ENCODE data around the gene RAPGEF1. TPM values are rescaled to one million over a fixed set of nuclear protein-coding genes. Genes with fewer than 3 reads are reported as not detected.

The RAPGEF1 gene
- total RNA-seq, 1 experiment from 2014 or later, result 6.1 TPM

GRCh38 chr9:131774636-131775035 lies 34.8 kb upstream of the RAPGEF1 start:
- Histone ChIP-seq H3K9ac (ENCODE audit: low read length) (no peak overlapping the region), H3K36me3 (ENCODE audit: insufficient read depth, low read length) (no peaks in the 10 kb centered on the region), H3K27ac (ENCODE audit: low read length) (no peak overlapping the region), H3K9me2 (replicated peaks; ENCODE audit: insufficient read depth, low read length) (no peaks in the 10 kb centered on the region), H3K9me3 (ENCODE audit: low read length) (no peaks in the 10 kb centered on the region), H3K4me3 (ENCODE audit: low read length) (no peak overlapping the region), H3K4me2 (ENCODE audit: low read depth, low read length, poor library complexity, severe bottlenecking) (no peak overlapping the region), H3K27me3 (ENCODE audit: low read length) (no peaks in the 10 kb centered on the region), H3K4me1 (ENCODE audit: low read length) (no peaks in the 10 kb centered on the region), H3K79me2 (ENCODE audit: low read length) (no peaks in the 10 kb centered on the region), H4K20me1 (ENCODE audit: insufficient read depth, low read depth, low read length) (no peaks in the 10 kb centered on the region), H2AFZ (ENCODE audit: low read length) (no peak overlapping the region)
- no peak for DNase-seq

GRCh38 chr9:131773911-131774379 lies 34.1 kb upstream of the RAPGEF1 start:
- peak; percentile 73 for DNase-seq

GRCh38 chr9:131772940-131773339 lies 33.1 kb upstream of the RAPGEF1 start:
- Histone ChIP-seq H3K9me2 (replicated peaks; ENCODE audit: insufficient read depth, low read length) (no peaks in the 10 kb centered on the region), H3K9ac (ENCODE audit: low read length) (no peak overlapping the region), H3K4me3 (ENCODE audit: low read length) (no peak overlapping the region), H3K9me3 (ENCODE audit: low read length) (no peaks in the 10 kb centered on the region), H3K4me2 (ENCODE audit: low read depth, low read length, poor library complexity, severe bottlenecking) (no peak overlapping the region), H3K79me2 (ENCODE audit: low read length) (no peaks in the 10 kb centered on the region), H3K36me3 (ENCODE audit: insufficient read depth, low read length) (no peaks in the 10 kb centered on the region), H2AFZ (ENCODE audit: low read length) (no peak overlapping the region), H4K20me1 (ENCODE audit: insufficient read depth, low read depth, low read length) (no peaks in the 10 kb centered on the region), H3K27ac (ENCODE audit: low read length) (no peak overlapping the region), H3K27me3 (ENCODE audit: low read length) (no peaks in the 10 kb centered on the region), H3K4me1 (ENCODE audit: low read length) (no peaks in the 10 kb centered on the region)
- DNase-seq, result no peak

More at GRCh38 chr9:131773911-131774379, 34.1 kb upstream of the RAPGEF1 start:
- Histone ChIP-seq H3K4me3 (ENCODE audit: low read length) (no peak overlapping the region), H3K9ac (ENCODE audit: low read length) (no peak overlapping the region), H3K9me3 (ENCODE audit: low read length) (no peaks in the 10 kb centered on the region), H4K20me1 (ENCODE audit: insufficient read depth, low read depth, low read length) (no peaks in the 10 kb centered on the region), H3K4me1 (ENCODE audit: low read length) (no peaks in the 10 kb centered on the region), H3K9me2 (replicated peaks; ENCODE audit: insufficient read depth, low read length) (no peaks in the 10 kb centered on the region), H3K27me3 (ENCODE audit: low read length) (no peaks in the 10 kb centered on the region), H3K4me2 (ENCODE audit: low read depth, low read length, poor library complexity, severe bottlenecking) (no peak overlapping the region), H2AFZ (ENCODE audit: low read length) (no peak overlapping the region), H3K79me2 (ENCODE audit: low read length) (no peaks in the 10 kb centered on the region), H3K27ac (ENCODE audit: low read length) (no peak overlapping the region), H3K36me3 (ENCODE audit: insufficient read depth, low read length) (no peaks in the 10 kb centered on the region)

- H3K79me2 ChIP-seq (ENCODE audit: low read length), result no peaks in the 10 kb centered on the region
- H2AFZ ChIP-seq (ENCODE audit: low read length), result no peak overlapping the region
- no peaks in the 10 kb centered on the region for H3K9me2 ChIP-seq (replicated peaks; ENCODE audit: insufficient read depth, low read length)
- no peaks in the 10 kb centered on the region for H3K36me3 ChIP-seq (ENCODE audit: insufficient read depth, low read length)
- H3K27me3 ChIP-seq (ENCODE audit: low read length), result no peaks in the 10 kb centered on the region
- H3K4me2 ChIP-seq (ENCODE audit: low read depth, low read length, poor library complexity, severe bottlenecking), result no peak overlapping the region
- H3K9me3 ChIP-seq (ENCODE audit: low read length), result no peaks in the 10 kb centered on the region
- H3K4me3 ChIP-seq (ENCODE audit: low read length), result no peak overlapping the region
- no peak overlapping the region for H3K27ac ChIP-seq (ENCODE audit: low read length)
- H3K9ac ChIP-seq (ENCODE audit: low read length), result no peak overlapping the region
- H4K20me1 ChIP-seq (ENCODE audit: insufficient read depth, low read depth, low read length), result no peaks in the 10 kb centered on the region
- no peak for DNase-seq
- no peaks in the 10 kb centered on the region for H3K4me1 ChIP-seq (ENCODE audit: low read length)
Measured at GRCh38 chr9:131771646-131772045, 31.8 kb upstream of the RAPGEF1 start.

GRCh38 chr9:131769361-131769760 lies 29.5 kb upstream of the RAPGEF1 start:
- Histone ChIP-seq H4K20me1 (ENCODE audit: insufficient read depth, low read depth, low read length) (no peaks in the 10 kb centered on the region), H2AFZ (ENCODE audit: low read length) (no peak overlapping the region), H3K4me1 (ENCODE audit: low read length) (no peaks in the 10 kb centered on the region), H3K9ac (ENCODE audit: low read length) (no peak overlapping the region), H3K9me3 (ENCODE audit: low read length) (no peaks in the 10 kb centered on the region), H3K4me2 (ENCODE audit: low read depth, low read length, poor library complexity, severe bottlenecking) (no peak overlapping the region), H3K27ac (ENCODE audit: low read length) (no peak overlapping the region), H3K4me3 (ENCODE audit: low read length) (no peak overlapping the region), H3K79me2 (ENCODE audit: low read length) (no peaks in the 10 kb centered on the region), H3K36me3 (ENCODE audit: insufficient read depth, low read length) (no peaks in the 10 kb centered on the region), H3K27me3 (ENCODE audit: low read length) (no peaks in the 10 kb centered on the region), H3K9me2 (replicated peaks; ENCODE audit: insufficient read depth, low read length) (no peaks in the 10 kb centered on the region)
- no peak for DNase-seq

GRCh38 chr9:131764568-131764967 lies 24.7 kb upstream of the RAPGEF1 start:
- no peaks in the 10 kb centered on the region for H3K27me3 ChIP-seq (ENCODE audit: low read length)
- no peaks in the 10 kb centered on the region for H3K9me2 ChIP-seq (replicated peaks; ENCODE audit: insufficient read depth, low read length)
- no peaks in the 10 kb centered on the region for H3K9me3 ChIP-seq (ENCODE audit: low read length)
- 0 out of 2 replicates have a peak, but pooled peaks cover 4% of the 10 kb centered on the region for H4K20me1 ChIP-seq (ENCODE audit: insufficient read depth, low read depth, low read length)
- H3K27ac ChIP-seq (ENCODE audit: low read length), result no peak overlapping the region
- H3K4me2 ChIP-seq (ENCODE audit: low read depth, low read length, poor library complexity, severe bottlenecking), result no peak overlapping the region
- no peak for DNase-seq
- H2AFZ ChIP-seq (ENCODE audit: low read length), result no peak overlapping the region
- no peak overlapping the region for H3K9ac ChIP-seq (ENCODE audit: low read length)
- no peaks in the 10 kb centered on the region for H3K79me2 ChIP-seq (ENCODE audit: low read length)
- H3K4me3 ChIP-seq (ENCODE audit: low read length), result no peak overlapping the region
- no peaks in the 10 kb centered on the region for H3K4me1 ChIP-seq (ENCODE audit: low read length)
- H3K36me3 ChIP-seq (ENCODE audit: insufficient read depth, low read length), result no peaks in the 10 kb centered on the region

- H3K9me2 ChIP-seq (replicated peaks; ENCODE audit: insufficient read depth, low read length), result no peaks in the 10 kb centered on the region
- H3K4me2 ChIP-seq (ENCODE audit: low read depth, low read length, poor library complexity, severe bottlenecking), result no peak overlapping the region
- no peaks in the 10 kb centered on the region for H3K4me1 ChIP-seq (ENCODE audit: low read length)
- H3K27me3 ChIP-seq (ENCODE audit: low read length), result no peaks in the 10 kb centered on the region
- no peaks in the 10 kb centered on the region for H3K9me3 ChIP-seq (ENCODE audit: low read length)
- H3K4me3 ChIP-seq (ENCODE audit: low read length), result no peak overlapping the region
- H4K20me1 ChIP-seq (ENCODE audit: insufficient read depth, low read depth, low read length), result 0 out of 2 replicates have a peak, but pooled peaks cover 4% of the 10 kb centered on the region
- no peak overlapping the region for H3K9ac ChIP-seq (ENCODE audit: low read length)
- H3K27ac ChIP-seq (ENCODE audit: low read length), result no peak overlapping the region
- DNase-seq, result peak; percentile 85
- H3K79me2 ChIP-seq (ENCODE audit: low read length), result no peaks in the 10 kb centered on the region
- no peaks in the 10 kb centered on the region for H3K36me3 ChIP-seq (ENCODE audit: insufficient read depth, low read length)
- H2AFZ ChIP-seq (ENCODE audit: low read length), result no peak overlapping the region
Measured at GRCh38 chr9:131762356-131762932, 22.6 kb upstream of the RAPGEF1 start.

- no peaks in the 10 kb centered on the region for H3K27me3 ChIP-seq (ENCODE audit: low read length)
- H3K4me3 ChIP-seq (ENCODE audit: low read length), result no peak overlapping the region
- no peaks in the 10 kb centered on the region for H3K36me3 ChIP-seq (ENCODE audit: insufficient read depth, low read length)
- no peak for DNase-seq
- no peak overlapping the region for H3K27ac ChIP-seq (ENCODE audit: low read length)
- H3K79me2 ChIP-seq (ENCODE audit: low read length), result no peaks in the 10 kb centered on the region
- H4K20me1 ChIP-seq (ENCODE audit: insufficient read depth, low read depth, low read length), result 0 out of 2 replicates have a peak, but pooled peaks cover 4% of the 10 kb centered on the region
- H3K4me1 ChIP-seq (ENCODE audit: low read length), result no peaks in the 10 kb centered on the region
- H3K9me2 ChIP-seq (replicated peaks; ENCODE audit: insufficient read depth, low read length), result no peaks in the 10 kb centered on the region
- no peak overlapping the region for H3K4me2 ChIP-seq (ENCODE audit: low read depth, low read length, poor library complexity, severe bottlenecking)
- no peak overlapping the region for H3K9ac ChIP-seq (ENCODE audit: low read length)
- no peaks in the 10 kb centered on the region for H3K9me3 ChIP-seq (ENCODE audit: low read length)
- no peak overlapping the region for H2AFZ ChIP-seq (ENCODE audit: low read length)
Measured at GRCh38 chr9:131759017-131759647, 19.3 kb upstream of the RAPGEF1 start.
